ENCODE data around the gene GPC6.

DNA sequence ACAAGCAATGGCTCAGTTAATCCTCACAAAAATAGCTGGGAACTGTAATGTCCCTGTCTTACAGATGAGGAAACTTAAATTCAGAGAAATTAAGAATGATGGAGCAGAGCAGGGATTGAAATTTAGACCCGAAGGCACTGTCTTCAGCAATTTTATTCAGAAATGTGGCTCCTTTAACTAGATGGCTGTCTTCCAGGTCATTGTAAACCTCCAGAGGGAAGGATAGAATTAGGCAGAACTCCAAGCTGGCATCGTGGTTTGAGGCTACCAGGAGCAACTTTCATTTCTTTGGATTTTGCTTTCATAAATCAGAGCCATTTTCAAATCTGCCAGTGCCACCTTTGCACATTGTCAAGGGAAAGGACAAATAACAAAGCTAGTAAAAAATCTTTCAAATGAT lies 913.9 kb downstream of the GPC6 start:
- TF ChIP-seq, protein P1, sequence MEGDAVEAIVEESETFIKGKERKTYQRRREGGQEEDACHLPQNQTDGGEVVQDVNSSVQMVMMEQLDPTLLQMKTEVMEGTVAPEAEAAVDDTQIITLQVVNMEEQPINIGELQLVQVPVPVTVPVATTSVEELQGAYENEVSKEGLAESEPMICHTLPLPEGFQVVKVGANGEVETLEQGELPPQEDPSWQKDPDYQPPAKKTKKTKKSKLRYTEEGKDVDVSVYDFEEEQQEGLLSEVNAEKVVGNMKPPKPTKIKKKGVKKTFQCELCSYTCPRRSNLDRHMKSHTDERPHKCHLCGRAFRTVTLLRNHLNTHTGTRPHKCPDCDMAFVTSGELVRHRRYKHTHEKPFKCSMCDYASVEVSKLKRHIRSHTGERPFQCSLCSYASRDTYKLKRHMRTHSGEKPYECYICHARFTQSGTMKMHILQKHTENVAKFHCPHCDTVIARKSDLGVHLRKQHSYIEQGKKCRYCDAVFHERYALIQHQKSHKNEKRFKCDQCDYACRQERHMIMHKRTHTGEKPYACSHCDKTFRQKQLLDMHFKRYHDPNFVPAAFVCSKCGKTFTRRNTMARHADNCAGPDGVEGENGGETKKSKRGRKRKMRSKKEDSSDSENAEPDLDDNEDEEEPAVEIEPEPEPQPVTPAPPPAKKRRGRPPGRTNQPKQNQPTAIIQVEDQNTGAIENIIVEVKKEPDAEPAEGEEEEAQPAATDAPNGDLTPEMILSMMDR (IDR thresholded peaks at IDR 0.05; ENCODE audit: low read depth, low read length): no peak
- TF ChIP-seq EZH2phosphoT487 (IDR thresholded peaks at IDR 0.05; ENCODE audit: low read depth): no peak
